Forelimb muscle (tissue), 1 donor: ENCODE results near the gene BMPR1B. TPM values are rescaled to one million over a fixed set of nuclear protein-coding genes. Genes with fewer than 3 reads are reported as not detected.
"Not testable (repeated sequence)": the region's sequence is repeated elsewhere in the genome, so short reads cannot be mapped to it uniquely, and the experiment has no call there.

ENCODE experiments used
- DNase-seq: peaks from one replicate; pipeline ENCODE4 v3.0.0-alpha.2; 2013; ENCODE audit warnings: low read depth
- polyA plus RNA-seq: library from polyadenylated mRNA; unstranded; fragments of 120-200 nt; gene quantifications from one replicate; pipeline ENCODE4 v1.2.1, GENCODE V29; 2013; ENCODE audit not compliant: insufficient read length

The BMPR1B gene
- polyA plus RNA-seq, 1 donor = 16.0 TPM

- not testable (repeated sequence) for DNase-seq
These were observed 74.6 kb downstream of the BMPR1B start for GRCh38 chr4:94832329-94832728.

GRCh38 chr4:94833394-94833793 lies 75.6 kb downstream of the BMPR1B start:
- DNase-seq = no peak

- DNase-seq = no peak
These were observed 76.7 kb downstream of the BMPR1B start for GRCh38 chr4:94834501-94834900.

GRCh38 chr4:94841166-94841863 lies 83.6 kb downstream of the BMPR1B start:
- DNase-seq = not testable (repeated sequence)

- DNase-seq = no peak
These were observed 84.1 kb downstream of the BMPR1B start for GRCh38 chr4:94841864-94842221.

- DNase-seq = no peak
These were observed 85.5 kb downstream of the BMPR1B start for GRCh38 chr4:94843216-94843615.

GRCh38 chr4:94848326-94848725 lies 90.6 kb downstream of the BMPR1B start:
- no peak for DNase-seq

GRCh38 chr4:94849901-94850300 lies 92.1 kb downstream of the BMPR1B start:
- DNase-seq = no peak

- peak; percentile 67 for DNase-seq
These were observed 94.9 kb downstream of the BMPR1B start for GRCh38 chr4:94852616-94853015.

GRCh38 chr4:94856030-94856429 lies 98.3 kb downstream of the BMPR1B start:
- no peak for DNase-seq

- DNase-seq = no peak
These were observed 112.4 kb downstream of the BMPR1B start for GRCh38 chr4:94870146-94870545.

GRCh38 chr4:94871644-94872305 lies 114.0 kb downstream of the BMPR1B start:
- no peak for DNase-seq

GRCh38 chr4:94877973-94878372 lies 120.2 kb downstream of the BMPR1B start:
- DNase-seq = no peak

GRCh38 chr4:94880956-94881355 lies 123.2 kb downstream of the BMPR1B start:
- DNase-seq = no peak

- no peak for DNase-seq
These were observed 125.0 kb downstream of the BMPR1B start for GRCh38 chr4:94882756-94883155.

GRCh38 chr4:94887027-94887426 lies 129.3 kb downstream of the BMPR1B start:
- DNase-seq = no peak

GRCh38 chr4:94889523-94889922 lies 131.8 kb downstream of the BMPR1B start:
- DNase-seq = no peak

- no peak for DNase-seq
These were observed 132.2 kb downstream of the BMPR1B start for GRCh38 chr4:94889946-94890345.

GRCh38 chr4:94890579-94890978 lies 132.8 kb downstream of the BMPR1B start:
- DNase-seq = no peak

GRCh38 chr4:94892051-94892450 lies 134.3 kb downstream of the BMPR1B start:
- no peak for DNase-seq

- DNase-seq = no peak
These were observed 137.3 kb downstream of the BMPR1B start for GRCh38 chr4:94895081-94895480.

- DNase-seq = no peak
These were observed 139.3 kb downstream of the BMPR1B start for GRCh38 chr4:94897023-94897422.

- DNase-seq = no peak
These were observed 147.8 kb downstream of the BMPR1B start for GRCh38 chr4:94905511-94905910.

- DNase-seq = no peak
These were observed 151.9 kb downstream of the BMPR1B start for GRCh38 chr4:94909645-94910044.
